SK-N-SH treated with all-trans-retinoic acid at 6 μM for 48 hours (cell line): Measurements from ENCODE around the gene IL1RN.

Source experiments
- ATAC-seq: fragments of 200-7000 bp; cut with Tn5 transposase; 3 replicates; pipeline ENCODE4 v1.9.1; 2020; ENCODE audit warnings: mild to moderate bottlenecking, moderate library complexity
- ARNTL ChIP-seq: fragments of 450-650 bp; formaldehyde crosslinking; IDR thresholded peaks from 2 replicates; pipeline ENCODE4 v1.5.0; 2020; ENCODE audit warnings: low read depth, mild to moderate bottlenecking, moderate library complexity, borderline replicate concordance
- BACH2 ChIP-seq: fragments of 250-450 bp; sonication (Bioruptor Pico); IDR thresholded peaks from 2 replicates; pipeline ENCODE4 v1.9.0; 2021; ENCODE audit warnings: mild to moderate bottlenecking, borderline replicate concordance
- CSDC2 ChIP-seq: fragments of 250-450 bp; sonication (Bioruptor Pico); IDR thresholded peaks from 2 replicates; pipeline ENCODE4 v1.5.0; 2020; ENCODE audit warnings: mild to moderate bottlenecking, moderate library complexity
- CSRNP3 ChIP-seq: fragments of 250-450 bp; sonication (Bioruptor Pico); IDR thresholded peaks from 2 replicates; pipeline ENCODE4 v1.5.1; 2021; ENCODE audit warnings: mild to moderate bottlenecking, moderate library complexity
- ESRRG ChIP-seq: fragments of 250-450 bp; sonication (Bioruptor Pico); IDR thresholded peaks from 2 replicates; pipeline ENCODE4 v1.6.1; 2021; ENCODE audit warnings: mild to moderate bottlenecking
- GLIS3 ChIP-seq: fragments of 250-450 bp; sonication (Bioruptor Pico); IDR thresholded peaks from 2 replicates; pipeline ENCODE4 v1.5.0; 2020; ENCODE audit warnings: mild to moderate bottlenecking, moderate library complexity
- PATZ1 ChIP-seq: fragments of 250-450 bp; sonication (Bioruptor Pico); IDR thresholded peaks from 2 replicates; pipeline ENCODE4 v1.8.0; 2020; ENCODE audit warnings: mild to moderate bottlenecking, moderate library complexity, borderline replicate concordance
- PPARA ChIP-seq: fragments of 250-450 bp; sonication (Bioruptor Pico); IDR thresholded peaks from 2 replicates; pipeline ENCODE4 v1.5.0; 2020; ENCODE audit warnings: mild to moderate bottlenecking, borderline replicate concordance
- RARB ChIP-seq: fragments of 250-450 bp; sonication (Bioruptor Pico); IDR thresholded peaks from 2 replicates; pipeline ENCODE4 v1.8.0; 2021; ENCODE audit warnings: mild to moderate bottlenecking, moderate library complexity
- TCF4 ChIP-seq: fragments of 250-450 bp; sonication (Bioruptor Pico); IDR thresholded peaks from 2 replicates; pipeline ENCODE4 v1.8.0; 2021; ENCODE audit warnings: mild to moderate bottlenecking, moderate library complexity, borderline replicate concordance
- TOX ChIP-seq: fragments of 250-450 bp; sonication (Bioruptor Pico); IDR thresholded peaks from 2 replicates; pipeline ENCODE4 v1.8.0; 2021; ENCODE audit warnings: mild to moderate bottlenecking, moderate library complexity, borderline replicate concordance
- ZC3H10 ChIP-seq: fragments of 250-450 bp; sonication (Bioruptor Pico); IDR thresholded peaks from 2 replicates; pipeline ENCODE4 v1.5.1; 2021; ENCODE audit warnings: mild to moderate bottlenecking, moderate library complexity
- ZFP3 ChIP-seq: fragments of 250-450 bp; sonication (Bioruptor Pico); IDR thresholded peaks from 2 replicates; pipeline ENCODE4 v1.5.0; 2020; ENCODE audit warnings: mild to moderate bottlenecking, moderate library complexity
- ZFP30 ChIP-seq: fragments of 450-650 bp; formaldehyde crosslinking; IDR thresholded peaks from 2 replicates; pipeline ENCODE4 v1.5.0; 2022; ENCODE audit warnings: mild to moderate bottlenecking, moderate library complexity
- ZNF565 ChIP-seq: fragments of 450-650 bp; formaldehyde crosslinking; conservative IDR thresholded peaks from 2 replicates; pipeline ENCODE4 v1.5.0; 2020; ENCODE audit warnings: low read depth, mild to moderate bottlenecking, moderate library complexity
- ZNF70 ChIP-seq: fragments of 450-650 bp; formaldehyde crosslinking; IDR thresholded peaks from 2 replicates; pipeline ENCODE4 v1.5.0; 2020; ENCODE audit warnings: mild to moderate bottlenecking, moderate library complexity
- ZNF8 ChIP-seq: fragments of 450-650 bp; formaldehyde crosslinking; IDR thresholded peaks from 2 replicates; pipeline ENCODE4 v1.5.0; 2020; ENCODE audit warnings: mild to moderate bottlenecking, moderate library complexity
- TF ChIP-seq, protein P1 (sequence below): fragments of 250-450 bp; sonication (Bioruptor Pico); IDR thresholded peaks from 2 replicates; pipeline ENCODE4 v1.5.1; 2020; ENCODE audit warnings: low read depth, mild to moderate bottlenecking, moderate library complexity
- TF ChIP-seq, protein P2 (sequence below): fragments of 250-450 bp; sonication (Bioruptor Pico); IDR thresholded peaks from 2 replicates; pipeline ENCODE4 v1.5.0; 2020; ENCODE audit warnings: mild to moderate bottlenecking, moderate library complexity

IL1RN gene

DNA sequence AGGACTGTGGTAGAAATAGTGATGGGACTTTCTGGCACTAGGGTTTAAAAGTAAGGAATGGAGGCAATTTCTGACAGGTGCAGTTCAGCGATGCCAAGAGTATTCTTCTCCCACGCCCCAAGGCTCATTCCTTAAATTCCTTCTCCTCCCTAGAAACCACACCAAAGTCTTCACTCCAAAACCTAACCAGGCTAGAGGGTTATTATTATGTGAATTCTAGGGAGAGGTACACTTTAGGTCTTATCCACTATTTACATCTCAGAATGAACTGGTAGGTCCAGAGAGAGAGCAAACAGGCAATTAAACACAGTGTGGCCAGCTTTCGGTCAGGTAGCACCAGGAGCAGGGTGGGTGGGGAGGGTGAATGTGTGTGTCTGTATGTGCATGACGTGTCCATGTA lies 48.3 kb upstream of the IL1RN start (continued):
- TF ChIP-seq, protein P1, sequence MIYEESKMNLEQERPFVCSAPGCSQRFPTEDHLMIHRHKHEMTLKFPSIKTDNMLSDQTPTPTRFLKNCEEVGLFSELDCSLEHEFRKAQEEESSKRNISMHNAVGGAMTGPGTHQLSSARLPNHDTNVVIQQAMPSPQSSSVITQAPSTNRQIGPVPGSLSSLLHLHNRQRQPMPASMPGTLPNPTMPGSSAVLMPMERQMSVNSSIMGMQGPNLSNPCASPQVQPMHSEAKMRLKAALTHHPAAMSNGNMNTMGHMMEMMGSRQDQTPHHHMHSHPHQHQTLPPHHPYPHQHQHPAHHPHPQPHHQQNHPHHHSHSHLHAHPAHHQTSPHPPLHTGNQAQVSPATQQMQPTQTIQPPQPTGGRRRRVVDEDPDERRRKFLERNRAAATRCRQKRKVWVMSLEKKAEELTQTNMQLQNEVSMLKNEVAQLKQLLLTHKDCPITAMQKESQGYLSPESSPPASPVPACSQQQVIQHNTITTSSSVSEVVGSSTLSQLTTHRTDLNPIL (CRISPR knock-in tag): no peak
- TF ChIP-seq ESRRG (CRISPR knock-in tag): no peak
- no peak for TF ChIP-seq ARNTL (CRISPR knock-in tag)

GRCh38 chr2:113080134-113080533 lies 47.3 kb upstream of the IL1RN start:
- ATAC-seq: peak; percentile 86
- no peak for TF ChIP-seq ARNTL (CRISPR knock-in tag)
- TF ChIP-seq ESRRG (CRISPR knock-in tag): no peak
- no peak for TF ChIP-seq ZC3H10
- no peak for TF ChIP-seq TCF4
- no peak for TF ChIP-seq TOX (CRISPR knock-in tag)
- TF ChIP-seq BACH2 (CRISPR knock-in tag): no peak
- TF ChIP-seq ZFP3 (CRISPR knock-in tag): no peak
- no peak for TF ChIP-seq GLIS3 (CRISPR knock-in tag)
- TF ChIP-seq, protein P1 (CRISPR knock-in tag): no peak
- no peak for TF ChIP-seq ZNF565 (CRISPR knock-in tag)
- TF ChIP-seq, protein P2, sequence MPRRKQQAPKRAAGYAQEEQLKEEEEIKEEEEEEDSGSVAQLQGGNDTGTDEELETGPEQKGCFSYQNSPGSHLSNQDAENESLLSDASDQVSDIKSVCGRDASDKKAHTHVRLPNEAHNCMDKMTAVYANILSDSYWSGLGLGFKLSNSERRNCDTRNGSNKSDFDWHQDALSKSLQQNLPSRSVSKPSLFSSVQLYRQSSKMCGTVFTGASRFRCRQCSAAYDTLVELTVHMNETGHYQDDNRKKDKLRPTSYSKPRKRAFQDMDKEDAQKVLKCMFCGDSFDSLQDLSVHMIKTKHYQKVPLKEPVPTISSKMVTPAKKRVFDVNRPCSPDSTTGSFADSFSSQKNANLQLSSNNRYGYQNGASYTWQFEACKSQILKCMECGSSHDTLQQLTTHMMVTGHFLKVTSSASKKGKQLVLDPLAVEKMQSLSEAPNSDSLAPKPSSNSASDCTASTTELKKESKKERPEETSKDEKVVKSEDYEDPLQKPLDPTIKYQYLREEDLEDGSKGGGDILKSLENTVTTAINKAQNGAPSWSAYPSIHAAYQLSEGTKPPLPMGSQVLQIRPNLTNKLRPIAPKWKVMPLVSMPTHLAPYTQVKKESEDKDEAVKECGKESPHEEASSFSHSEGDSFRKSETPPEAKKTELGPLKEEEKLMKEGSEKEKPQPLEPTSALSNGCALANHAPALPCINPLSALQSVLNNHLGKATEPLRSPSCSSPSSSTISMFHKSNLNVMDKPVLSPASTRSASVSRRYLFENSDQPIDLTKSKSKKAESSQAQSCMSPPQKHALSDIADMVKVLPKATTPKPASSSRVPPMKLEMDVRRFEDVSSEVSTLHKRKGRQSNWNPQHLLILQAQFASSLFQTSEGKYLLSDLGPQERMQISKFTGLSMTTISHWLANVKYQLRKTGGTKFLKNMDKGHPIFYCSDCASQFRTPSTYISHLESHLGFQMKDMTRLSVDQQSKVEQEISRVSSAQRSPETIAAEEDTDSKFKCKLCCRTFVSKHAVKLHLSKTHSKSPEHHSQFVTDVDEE (CRISPR knock-in tag): no peak
- TF ChIP-seq ZFP30: no peak
- no peak for TF ChIP-seq PPARA (CRISPR knock-in tag)

DNA sequence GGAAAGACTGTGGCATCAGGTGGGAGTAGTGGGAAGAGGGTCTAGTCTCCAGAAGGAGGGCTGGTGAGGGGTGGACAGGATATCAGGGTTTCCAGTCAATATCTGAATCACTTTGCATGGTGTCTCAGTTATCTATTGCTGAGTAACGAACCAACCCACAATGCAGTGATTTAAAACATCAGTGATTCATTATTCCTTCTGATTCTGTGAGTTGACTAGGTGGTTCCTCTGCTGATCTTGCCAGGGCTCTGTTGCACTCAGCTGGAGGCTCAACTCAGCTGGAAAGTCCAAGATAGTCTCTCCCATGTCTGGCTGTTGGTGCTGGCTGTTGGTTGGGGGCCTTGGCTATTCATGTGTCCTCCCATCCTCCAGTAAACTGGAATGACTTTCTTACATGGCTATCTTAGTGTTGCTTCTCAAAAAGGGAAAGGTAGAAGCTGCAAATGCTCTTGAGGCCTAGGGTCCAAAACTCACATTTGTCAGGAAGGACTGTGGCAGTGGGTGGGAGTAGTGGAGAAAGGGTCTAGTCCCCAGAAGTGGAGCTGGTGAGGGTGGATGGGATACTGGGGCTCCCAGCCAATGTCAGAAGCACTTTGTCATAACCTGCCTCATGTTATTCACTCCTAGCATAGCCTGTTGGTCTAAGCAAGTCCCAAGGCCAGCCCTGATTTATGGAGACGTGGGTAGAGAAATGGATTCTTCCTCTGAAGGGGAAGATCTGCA lies 45.7 kb upstream of the IL1RN start:
- TF ChIP-seq RARB (CRISPR knock-in tag): no peak
- TF ChIP-seq BACH2 (CRISPR knock-in tag): no peak
- ATAC-seq: no peak

GRCh38 chr2:113083296-113083695 lies 44.1 kb upstream of the IL1RN start:
- no peak for ATAC-seq

More at GRCh38 chr2:113083296-113083695, 44.1 kb upstream of the IL1RN start:
- no peak for TF ChIP-seq TCF4
- no peak for TF ChIP-seq ZFP30
- no peak for TF ChIP-seq PATZ1 (CRISPR knock-in tag)
- TF ChIP-seq CSRNP3: no peak
- TF ChIP-seq ZNF70 (CRISPR knock-in tag): no peak
- TF ChIP-seq ZFP3 (CRISPR knock-in tag): no peak
- no peak for TF ChIP-seq ZNF8 (CRISPR knock-in tag)
- TF ChIP-seq, protein P2 (CRISPR knock-in tag): no peak
- no peak for TF ChIP-seq BACH2 (CRISPR knock-in tag)
- no peak for TF ChIP-seq CSDC2
